ENCODE results near the gene NEUROD2. TPM values are rescaled to one million over a fixed set of nuclear protein-coding genes. Genes with fewer than 3 reads are reported as not detected.

Gene NEUROD2
- total and polyA plus RNA-seq, 2 of the 13 experiments (the other 11 are each of a cell fraction or from before 2014, with no cell fraction given): not detected

DNA sequence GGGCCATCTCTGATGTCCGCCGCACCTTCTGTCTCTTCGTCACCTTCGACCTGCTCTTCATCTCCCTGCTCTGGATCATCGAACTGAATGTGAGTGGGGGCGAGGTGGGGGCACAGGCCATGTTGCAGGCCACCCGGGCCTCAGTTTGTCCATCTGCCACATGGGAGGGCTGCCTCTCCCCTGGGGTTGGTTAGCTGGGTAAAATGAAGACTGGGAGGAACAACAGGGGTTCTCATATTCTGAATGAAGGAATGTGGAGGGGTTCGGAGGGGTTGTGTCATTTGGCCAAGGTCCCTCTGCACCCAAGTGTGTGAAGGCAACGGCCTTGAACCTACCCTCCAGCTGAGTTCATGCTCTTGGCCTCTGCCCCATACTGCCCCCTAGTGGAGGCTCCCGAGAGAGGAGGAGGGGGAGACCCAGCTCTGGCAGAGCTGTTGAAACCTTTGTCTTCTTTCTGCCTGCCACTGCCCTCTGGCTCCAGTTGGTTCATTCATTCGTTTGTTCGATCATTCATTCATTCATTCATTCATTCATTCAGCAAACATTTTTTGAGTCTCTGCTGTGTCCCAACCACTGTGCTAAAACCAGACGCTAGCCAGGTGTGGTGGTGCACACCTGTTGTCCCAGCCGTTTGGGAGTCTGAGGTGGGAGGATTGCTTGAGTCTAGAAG is 46.1 kb upstream of the NEUROD2 start (continued):
- TF ChIP-seq EP300 (IDR thresholded peaks at IDR 0.05; ENCODE audit: low read depth in 2 of 2, low read length in 2 of 2) (peak in 1 of 2 experiments; percentile 53; a peak in 1 of 4 replicates), EP300 (CRISPR knock-in tag; IDR thresholded peaks at IDR 0.05; ENCODE audit: borderline replicate concordance) (no peak; the same call in 1 of the 2 replicates), SUZ12 (IDR thresholded peaks at IDR 0.05; ENCODE audit: low read depth, low read length) (no peak), IRX3 (CRISPR knock-in tag; IDR thresholded peaks at IDR 0.05; ENCODE audit: borderline replicate concordance, low read depth) (peak; percentile 3; the same call in 1 of the 2 replicates), SIN3B (IDR thresholded peaks at IDR 0.05; ENCODE audit: low read length) (no peak), ZSCAN20 (CRISPR knock-in tag; IDR thresholded peaks at IDR 0.05; ENCODE audit: borderline replicate concordance) (no peak), CSRNP1 (CRISPR knock-in tag; IDR thresholded peaks at IDR 0.05) (no peak), ZNF121 (CRISPR knock-in tag; IDR thresholded peaks at IDR 0.05) (no peak), U2AF2 (IDR thresholded peaks at IDR 0.05; ENCODE audit: low read depth, low read length) (no peak), ZNF839 (CRISPR knock-in tag; IDR thresholded peaks at IDR 0.05; ENCODE audit: borderline replicate concordance) (no peak), REST (IDR thresholded peaks at IDR 0.05; ENCODE audit: borderline replicate concordance in 1 of 2, low read depth in 1 of 2, low read length in 2 of 2) (no peak), ZNF24 (IDR thresholded peaks at IDR 0.05) (peak; percentile 93), ZFP36L2 (CRISPR knock-in tag; IDR thresholded peaks at IDR 0.05) (no peak), KDM3A (CRISPR knock-in tag; IDR thresholded peaks at IDR 0.05; ENCODE audit: low read depth) (no peak), ZNF652 (CRISPR knock-in tag; IDR thresholded peaks at IDR 0.05; ENCODE audit: borderline replicate concordance, low read depth) (no peak), TARDBP (CRISPR knock-in tag; IDR thresholded peaks at IDR 0.05) (peak; percentile 66; the same call in 1 of the 2 replicates), RFXANK (CRISPR knock-in tag; IDR thresholded peaks at IDR 0.05) (no peak), ETV6 (CRISPR knock-in tag; conservative IDR thresholded peaks at IDR 0.05) (no peak), ZNF484 (CRISPR knock-in tag; IDR thresholded peaks at IDR 0.05; ENCODE audit: borderline replicate concordance, low read depth) (no peak), NFIC (IDR thresholded peaks at IDR 0.05; ENCODE audit: low read length) (no peak), ZNF547 (CRISPR knock-in tag; IDR thresholded peaks at IDR 0.05) (no peak), BHLHE40 (IDR thresholded peaks at IDR 0.05; ENCODE audit: low read length) (peak; percentile 42; the same call in 1 of the 2 replicates), SMC3 (IDR thresholded peaks at IDR 0.05; ENCODE audit: low read length) (peak; percentile 67)
- TF ChIP-seq, protein P1, sequence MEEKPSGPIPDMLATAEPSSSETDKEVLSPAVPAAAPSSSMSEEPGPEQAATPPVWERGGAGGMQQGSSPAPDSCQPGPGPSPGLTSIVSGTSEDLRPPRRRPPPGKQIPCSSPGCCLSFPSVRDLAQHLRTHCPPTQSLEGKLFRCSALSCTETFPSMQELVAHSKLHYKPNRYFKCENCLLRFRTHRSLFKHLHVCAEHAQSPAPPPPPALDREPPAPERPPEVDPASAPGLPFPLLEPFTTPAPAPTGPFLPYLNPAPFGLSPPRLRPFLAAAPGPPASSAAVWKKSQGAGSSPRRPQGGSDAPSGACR (CRISPR knock-in tag; IDR thresholded peaks at IDR 0.05): no peak
- TF ChIP-seq, protein P2, sequence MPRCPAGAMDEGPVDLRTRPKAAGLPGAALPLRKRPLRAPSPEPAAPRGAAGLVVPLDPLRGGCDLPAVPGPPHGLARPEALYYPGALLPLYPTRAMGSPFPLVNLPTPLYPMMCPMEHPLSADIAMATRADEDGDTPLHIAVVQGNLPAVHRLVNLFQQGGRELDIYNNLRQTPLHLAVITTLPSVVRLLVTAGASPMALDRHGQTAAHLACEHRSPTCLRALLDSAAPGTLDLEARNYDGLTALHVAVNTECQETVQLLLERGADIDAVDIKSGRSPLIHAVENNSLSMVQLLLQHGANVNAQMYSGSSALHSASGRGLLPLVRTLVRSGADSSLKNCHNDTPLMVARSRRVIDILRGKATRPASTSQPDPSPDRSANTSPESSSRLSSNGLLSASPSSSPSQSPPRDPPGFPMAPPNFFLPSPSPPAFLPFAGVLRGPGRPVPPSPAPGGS (CRISPR knock-in tag; IDR thresholded peaks at IDR 0.05): no peak

Measured in HepG2 (cell line).